Endothelial cell of umbilical vein (primary cell): ENCODE results near the gene UROC1. TPM values are rescaled to one million over a fixed set of nuclear protein-coding genes. Genes with fewer than 3 reads are reported as not detected.

Source experiments
- BruUV-seq: library from RNA; stranded (reverse); fragments of 400-500 nt; replicated peaks from 2 replicates; lab custom pipeline; 2021; lab: Mats Ljungman, UMichigan
- CTCF ChIA-PET: fragments of 300-600, 350-600 bp; sonication (Branson Sonifier 250); formaldehyde crosslinking; loops from one replicate; lab custom pipeline; 2021; ENCODE audit warnings: antibody characterized with exemption, inconsistent platforms; lab: Charles Lee
- POLR2A ChIA-PET: fragments of 300-600, 350-600 bp; sonication (Branson Sonifier 250); formaldehyde crosslinking; loops from one replicate; lab custom pipeline; 2021; ENCODE audit warnings: antibody characterized with exemption, inconsistent platforms; lab: Charles Lee
- DNase-seq: peaks from one replicate; pipeline ENCODE4 v3.0.0-alpha.2; 2011; ENCODE audit warnings: low read depth, low spot score
- FAIRE-seq: peaks from 2 replicates; lab custom pipeline; 2011; peaks lifted over from hg19 to GRCh38; lab: Jason Lieb, UNC
- H2AFZ ChIP-seq: 2 replicates; pipeline ENCODE4 v1.6.0; 2012; ENCODE audit warnings: low read depth, low read length, control low read depth, inconsistent platforms
- H3K27ac ChIP-seq: 2 replicates; pipeline ENCODE4 v1.5.1; 2011; ENCODE audit warnings: low read depth, mild to moderate bottlenecking, control low read depth, low read length, moderate library complexity; ENCODE audit not compliant: insufficient read depth
- H3K27me3 ChIP-seq, 2 experiments: 2 replicates each; pipeline versions ENCODE4 v1.6.0 to v1.6.1; 2011; ENCODE audit warnings: low read length in 2 of 2, mixed read lengths in 1 of 2; ENCODE audit not compliant: control insufficient read depth in 2 of 2, insufficient read depth in 2 of 2
- H3K36me3 ChIP-seq, 2 experiments: 2 replicates in 1 of 2; 3 replicates in 1 of 2; pipeline ENCODE4 v1.5.1; 2011; ENCODE audit warnings: low read length in 2 of 2, mild to moderate bottlenecking in 1 of 2, moderate library complexity in 1 of 2; ENCODE audit not compliant: control insufficient read depth in 2 of 2, insufficient read depth in 2 of 2; ENCODE audit errors: extremely low read depth in 1 of 2
- H3K4me1 ChIP-seq: 3 replicates; pipeline ENCODE4 v1.5.1; 2011; ENCODE audit warnings: mild to moderate bottlenecking, low read length; ENCODE audit not compliant: control insufficient read depth, insufficient read depth; ENCODE audit errors: extremely low read depth
- H3K4me2 ChIP-seq: 2 replicates; pipeline ENCODE4 v1.6.1; 2011; ENCODE audit warnings: low read length, control low read depth, mixed read lengths; ENCODE audit not compliant: insufficient read depth
- H3K4me3 ChIP-seq, 3 experiments: fragments of 200-600 bp in 1 of 3; sonication (generic), shearing (Covaris generic) in 1 of 3; replicated peaks in 1 of 3; 2 replicates each; pipeline ENCODE4 v1.5.1; 2011 to 2016; ENCODE audit warnings: control low read depth in 3 of 3, low read length in 3 of 3, mild to moderate bottlenecking in 2 of 3, inconsistent platforms in 1 of 3, low read depth in 1 of 3, moderate library complexity in 1 of 3; ENCODE audit not compliant: insufficient read depth in 1 of 3
- H3K79me2 ChIP-seq: 2 replicates; pipeline ENCODE4 v1.6.0; 2012; ENCODE audit warnings: low read length, inconsistent platforms; ENCODE audit not compliant: control insufficient read depth, insufficient read depth
- H3K9ac ChIP-seq: replicated peaks from 2 replicates; pipeline ENCODE3; 2011; ENCODE audit warnings: low read length, control low read depth; ENCODE audit not compliant: insufficient read depth; ENCODE audit errors: extremely low read depth
- H3K9me1 ChIP-seq: replicated peaks from 3 replicates; pipeline ENCODE4 v1.6.0; 2011; ENCODE audit warnings: mild to moderate bottlenecking, low read length; ENCODE audit not compliant: control insufficient read depth, insufficient read depth; ENCODE audit errors: extremely low read depth
- H3K9me3 ChIP-seq: replicated peaks from 2 replicates; pipeline ENCODE4 v1.5.1; 2012; ENCODE audit warnings: low read length, inconsistent platforms; ENCODE audit not compliant: control insufficient read depth, insufficient read depth
- H4K20me1 ChIP-seq: replicated peaks from 2 replicates; pipeline ENCODE3; 2011; ENCODE audit warnings: mild to moderate bottlenecking, low read length; ENCODE audit not compliant: control insufficient read depth, insufficient read depth; ENCODE audit errors: extremely low read depth
- EZH2 ChIP-seq: IDR thresholded peaks from 2 replicates; pipeline ENCODE4 v1.6.1; 2012; ENCODE audit warnings: borderline replicate concordance, low read depth, mild to moderate bottlenecking, moderate library complexity, low read length, inconsistent platforms; ENCODE audit not compliant: severe bottlenecking
- FOS ChIP-seq: IDR thresholded peaks from 2 replicates; pipeline ENCODE4 v1.6.1; 2011; ENCODE audit warnings: mild to moderate bottlenecking, low read length, moderate library complexity, borderline replicate concordance; ENCODE audit not compliant: insufficient read depth
- GATA2 ChIP-seq: IDR thresholded peaks from 2 replicates; pipeline ENCODE4 v1.7.0; 2011; ENCODE audit warnings: low read depth, mild to moderate bottlenecking, moderate library complexity, mixed read lengths, low read length; ENCODE audit not compliant: insufficient read length, insufficient read depth
- JUN ChIP-seq: IDR thresholded peaks from 2 replicates; pipeline ENCODE4 v1.6.1; 2011; ENCODE audit warnings: borderline replicate concordance, low read depth; ENCODE audit not compliant: insufficient read length, insufficient read depth
- MAX ChIP-seq: IDR thresholded peaks from 2 replicates; pipeline ENCODE4 v1.6.1; 2011; ENCODE audit not compliant: insufficient read depth, insufficient read length
- MYC ChIP-seq: IDR thresholded peaks from one replicate; pipeline ENCODE4 v1.6.1; 2011; ENCODE audit warnings: mild to moderate bottlenecking, low read depth, low read length
- POLR2A ChIP-seq: IDR thresholded peaks from 2 replicates; pipeline ENCODE4 v1.6.1; 2012; ENCODE audit warnings: low read depth, mild to moderate bottlenecking, control low read depth, low read length
- POLR2AphosphoS5 ChIP-seq: IDR thresholded peaks from 2 replicates; pipeline ENCODE4 v1.6.1; 2012; ENCODE audit warnings: low read depth, mild to moderate bottlenecking, control low read depth, low read length, moderate library complexity; ENCODE audit not compliant: insufficient read depth
- dilution Hi-C: fragments of 300-500 bp; cut with MboI; formaldehyde crosslinking; loops from one replicate; pipeline ENCODE4 v1.15.0; 2019; ENCODE audit warnings: low sequenced_read_pairs; ENCODE audit not compliant: extremely low pct_ligation_motif_present
- intact Hi-C: fragments of 100-400 bp; cut with micrococcal nuclease; formaldehyde crosslinking; loops from one replicate; pipeline ENCODE4 v1.10.0; 2022
- polyA plus RNA-seq, 4 experiments: library from polyadenylated mRNA; depleted of rRNA in 3 of 4; stranded (reverse) in 3 of 4; unstranded in 1 of 4; fragments of >200 nt; gene quantifications; 2 replicates each; pipeline versions ENCODE4 v1.2.1 to v1.2.3, GENCODE V29; 2011 to 2012; ENCODE audit warnings: missing spikeins in 1 of 4
- total RNA-seq: library from RNA; stranded (reverse); gene quantifications from 2 replicates; pipeline ENCODE4 v1.2.3, GENCODE V29; 2021
- TF ChIP-seq, protein P1 (sequence below), 2 donors: IDR thresholded peaks; 1 replicate in 1 of 2; 2 replicates in 1 of 2; pipeline ENCODE4 v1.5.1; 2011; ENCODE audit warnings: low read length in 2 of 2, mild to moderate bottlenecking in 2 of 2, moderate library complexity in 2 of 2, control low read depth in 1 of 2, inconsistent platforms in 1 of 2, low read depth in 1 of 2; ENCODE audit not compliant: insufficient read depth in 1 of 2; ENCODE audit errors: extremely low read depth in 1 of 2

The UROC1 gene
- total and polyA plus RNA-seq, 2 donors (not counting 3 experiments of a cell fraction or from before 2014, with no cell fraction given): not detected

GRCh38 chr3:126439346-126439967 lies 78.1 kb downstream of the UROC1 start:
- DNase-seq: no peak
- BruUV-seq: no TSS peak
- CTCF ChIA-PET: interaction anchor here (1.0 to 1.1 kb wide), 2 partner anchors 13 to 48 kb away, joined by 3 read pairs; no protein-coding TSS in a partner anchor
- Histone ChIP-seq H3K4me2 (no peak overlapping the region), H4K20me1 (no peaks in the 10 kb centered on the region), H3K9me3 (no peaks in the 10 kb centered on the region), H3K27ac (no peak overlapping the region), H3K9me1 (no peaks in the 10 kb centered on the region), H2AFZ (no peak overlapping the region), H3K4me3 (no peak overlapping the region), H3K27me3 (no peaks in the 10 kb centered on the region), H3K4me1 (no peaks in the 10 kb centered on the region), H3K79me2 (no peaks in the 10 kb centered on the region), H3K36me3 (peaks cover 0 to 5% of the 10 kb centered on the region in 2 experiments), H3K9ac (no peak overlapping the region)
- no peak for TF ChIP-seq MAX
- TF ChIP-seq POLR2A: no peak
- TF ChIP-seq EZH2: no peak
- TF ChIP-seq MYC: no peak
- TF ChIP-seq JUN: no peak
- TF ChIP-seq GATA2: no peak
- TF ChIP-seq, protein P1, sequence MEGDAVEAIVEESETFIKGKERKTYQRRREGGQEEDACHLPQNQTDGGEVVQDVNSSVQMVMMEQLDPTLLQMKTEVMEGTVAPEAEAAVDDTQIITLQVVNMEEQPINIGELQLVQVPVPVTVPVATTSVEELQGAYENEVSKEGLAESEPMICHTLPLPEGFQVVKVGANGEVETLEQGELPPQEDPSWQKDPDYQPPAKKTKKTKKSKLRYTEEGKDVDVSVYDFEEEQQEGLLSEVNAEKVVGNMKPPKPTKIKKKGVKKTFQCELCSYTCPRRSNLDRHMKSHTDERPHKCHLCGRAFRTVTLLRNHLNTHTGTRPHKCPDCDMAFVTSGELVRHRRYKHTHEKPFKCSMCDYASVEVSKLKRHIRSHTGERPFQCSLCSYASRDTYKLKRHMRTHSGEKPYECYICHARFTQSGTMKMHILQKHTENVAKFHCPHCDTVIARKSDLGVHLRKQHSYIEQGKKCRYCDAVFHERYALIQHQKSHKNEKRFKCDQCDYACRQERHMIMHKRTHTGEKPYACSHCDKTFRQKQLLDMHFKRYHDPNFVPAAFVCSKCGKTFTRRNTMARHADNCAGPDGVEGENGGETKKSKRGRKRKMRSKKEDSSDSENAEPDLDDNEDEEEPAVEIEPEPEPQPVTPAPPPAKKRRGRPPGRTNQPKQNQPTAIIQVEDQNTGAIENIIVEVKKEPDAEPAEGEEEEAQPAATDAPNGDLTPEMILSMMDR (IDR thresholded peaks at IDR 0.05; ENCODE audit: extremely low read depth in 1 of 2, insufficient read depth in 1 of 2, low read depth in 1 of 2, low read length in 2 of 2): no peak
- no peak for TF ChIP-seq POLR2AphosphoS5
- no peak for TF ChIP-seq FOS
- no peak for FAIRE-seq
- intact Hi-C loops (no loop called here), dilution Hi-C loops (no loop called here)
- POLR2A ChIA-PET: no interaction called here
